Measurements from ENCODE around the gene SCNM1.
A peak's percentile ranks its signal among the peaks of the same experiment; 100 is the strongest.

The SCNM1 gene, protein sequence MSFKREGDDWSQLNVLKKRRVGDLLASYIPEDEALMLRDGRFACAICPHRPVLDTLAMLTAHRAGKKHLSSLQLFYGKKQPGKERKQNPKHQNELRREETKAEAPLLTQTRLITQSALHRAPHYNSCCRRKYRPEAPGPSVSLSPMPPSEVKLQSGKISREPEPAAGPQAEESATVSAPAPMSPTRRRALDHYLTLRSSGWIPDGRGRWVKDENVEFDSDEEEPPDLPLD

GRCh38 chr1:151165738-151166504, at the start of gene SCNM1, which contains the start of gene LYSMD1:
Gene SCNM1 (plus strand): TSS chr1:151166144. CDS start chr1:151166153, 9 bp downstream.
Gene LYSMD1 (minus strand): TSS chr1:151165902. CDS start chr1:151165258, 644 bp downstream.
- peak; percentile 97 to 98 for DNase-seq

GRCh38 chr1:151124763-151125403, 41.1 kb upstream of the SCNM1 start:
- no peak for DNase-seq

DNA sequence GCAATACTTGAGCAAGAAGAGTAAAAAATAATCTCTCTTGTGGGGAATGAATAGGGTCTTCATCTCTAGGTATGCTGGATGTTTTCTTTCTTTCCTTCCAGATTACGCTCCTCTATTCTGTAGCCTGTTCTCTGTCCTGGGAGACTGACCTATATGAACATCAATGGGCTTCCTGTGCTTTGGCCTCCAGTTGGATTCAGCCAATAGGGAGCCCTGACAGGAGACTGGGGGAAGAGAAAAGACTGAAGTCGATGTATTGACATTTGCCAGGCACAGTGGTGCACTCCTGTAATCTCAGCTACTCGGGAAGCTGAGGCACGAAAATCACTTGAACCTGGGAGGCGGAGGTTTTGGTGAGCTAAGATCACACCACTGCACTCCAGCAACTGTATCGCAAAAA, 37.1 kb upstream of the SCNM1 start:
- no peak for DNase-seq

GRCh38 chr1:151130987-151131586, 34.9 kb upstream of the SCNM1 start:
- DNase-seq, result peak; percentile 48 to 64

- DNase-seq, result no peak
Measured at GRCh38 chr1:151131701-151132334, 34.1 kb upstream of the SCNM1 start.

DNA sequence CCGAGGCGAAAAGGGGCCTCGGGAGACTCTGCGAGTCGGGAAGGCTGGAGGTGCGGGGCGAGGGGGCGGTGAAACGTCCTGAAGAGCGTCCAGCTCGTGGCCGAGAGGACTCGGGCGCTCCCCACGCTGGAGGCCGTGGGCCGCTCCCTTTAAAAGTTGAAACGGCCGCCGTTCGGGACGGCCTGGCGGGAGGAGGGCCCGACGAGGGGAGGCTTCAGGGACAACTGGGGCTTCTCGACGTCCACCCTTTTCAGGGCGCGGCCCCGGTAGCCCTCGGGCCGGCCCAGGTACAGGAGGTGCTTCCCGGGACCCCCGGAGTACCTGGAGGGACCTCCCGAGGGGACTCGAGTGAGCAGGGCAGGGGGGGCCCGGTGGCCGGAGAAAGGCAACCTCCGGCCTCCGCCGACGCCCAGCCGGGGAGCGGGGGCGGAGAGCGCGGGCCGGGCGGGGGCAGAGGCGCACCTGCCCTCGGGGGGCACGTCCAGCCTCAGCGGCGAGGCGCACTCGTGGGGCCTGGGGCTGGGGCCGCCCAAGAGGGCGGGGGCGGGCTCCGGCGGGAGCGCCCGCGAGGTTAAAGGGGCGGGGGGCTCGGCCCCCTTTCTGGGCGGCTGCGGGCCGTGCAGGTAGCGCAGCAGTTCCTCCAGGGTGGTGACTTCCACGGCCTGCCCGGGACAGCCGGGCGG, 33.5 kb upstream of the SCNM1 start:
- no peak for DNase-seq

DNA sequence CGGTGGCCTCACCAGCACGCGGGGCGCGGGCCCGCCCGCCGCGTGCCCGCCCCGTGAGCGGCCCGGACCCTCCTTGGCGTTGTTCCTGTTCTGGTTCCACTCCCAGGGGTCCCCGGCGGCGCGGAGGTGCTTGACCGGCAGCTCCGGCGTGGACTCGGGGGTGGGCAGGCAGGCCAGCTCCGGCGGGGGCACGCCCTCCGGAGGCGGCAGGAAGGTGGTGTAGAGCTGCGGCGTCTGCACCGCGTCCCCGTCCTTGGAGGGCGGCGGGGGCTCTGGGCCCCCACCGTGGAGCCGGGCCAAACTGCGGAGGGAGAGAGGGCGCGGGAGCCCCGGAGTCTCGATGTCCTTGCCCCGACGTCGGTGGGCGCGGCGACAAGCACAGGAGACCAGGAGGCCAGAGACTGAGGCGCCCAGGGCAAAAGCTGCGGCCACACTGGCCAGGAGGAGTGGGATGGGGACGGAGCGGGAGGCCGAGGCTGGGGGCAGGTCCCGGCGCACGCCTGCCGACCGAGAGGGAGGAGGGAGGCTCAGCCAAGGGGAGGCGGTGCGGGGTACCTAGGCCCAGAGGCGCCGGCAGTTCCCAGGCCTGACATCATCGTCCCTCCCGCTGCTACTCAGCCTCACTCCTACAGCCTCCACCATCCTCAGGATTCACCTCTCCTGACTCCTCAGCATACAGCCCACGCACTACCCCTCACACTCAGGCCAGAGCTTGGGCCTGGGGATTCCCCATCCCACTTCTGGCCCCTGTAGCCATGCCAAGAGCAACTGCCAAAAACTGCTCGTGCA, 32.7 kb upstream of the SCNM1 start:
- DNase-seq, result no peak

DNA sequence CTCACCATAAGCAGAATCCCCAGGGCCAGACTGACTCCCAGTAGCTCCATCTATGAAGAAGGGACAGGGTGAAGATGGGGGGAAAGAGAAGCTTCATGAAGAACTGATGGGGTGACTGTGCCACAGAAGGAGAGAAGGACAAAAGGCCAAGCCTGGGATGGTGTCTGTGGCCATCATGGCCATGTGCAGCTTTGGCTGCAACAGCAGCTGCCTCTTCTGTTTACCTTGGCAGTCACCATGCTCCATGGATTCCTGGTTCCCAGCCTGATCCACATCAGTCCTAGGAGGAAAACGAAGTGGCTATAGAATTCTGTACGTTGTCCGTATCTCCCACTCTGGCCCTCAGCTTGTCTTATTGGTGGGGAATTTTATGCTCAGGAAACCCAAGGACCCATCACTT, 31.5 kb upstream of the SCNM1 start:
- DNase-seq, result no peak

GRCh38 chr1:151134991-151135390, 31.0 kb upstream of the SCNM1 start:
- no peak for DNase-seq

- DNase-seq, result no peak
Measured at GRCh38 chr1:151135433-151136385, 30.2 kb upstream of the SCNM1 start.

DNA sequence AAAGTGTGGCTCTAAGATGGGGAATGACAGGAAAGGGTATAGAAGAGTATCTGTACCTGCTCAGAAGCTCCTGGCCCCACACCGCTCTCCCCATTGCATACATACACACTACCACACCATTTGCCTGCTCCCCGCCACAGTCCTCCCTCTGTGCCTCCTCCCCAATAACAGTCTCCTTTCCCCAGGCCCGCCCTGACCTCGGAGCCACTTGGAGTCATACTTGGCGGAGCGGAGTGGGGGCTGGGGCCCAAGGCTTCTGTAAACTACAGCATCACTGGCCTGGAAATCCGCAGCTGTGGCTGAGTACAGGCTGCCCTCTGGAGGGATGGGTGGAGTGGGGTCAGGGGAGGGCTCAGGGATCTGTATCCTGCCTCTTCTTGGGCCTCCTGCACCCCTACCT, 28.2 kb upstream of the SCNM1 start:
- DNase-seq, result no peak

DNA sequence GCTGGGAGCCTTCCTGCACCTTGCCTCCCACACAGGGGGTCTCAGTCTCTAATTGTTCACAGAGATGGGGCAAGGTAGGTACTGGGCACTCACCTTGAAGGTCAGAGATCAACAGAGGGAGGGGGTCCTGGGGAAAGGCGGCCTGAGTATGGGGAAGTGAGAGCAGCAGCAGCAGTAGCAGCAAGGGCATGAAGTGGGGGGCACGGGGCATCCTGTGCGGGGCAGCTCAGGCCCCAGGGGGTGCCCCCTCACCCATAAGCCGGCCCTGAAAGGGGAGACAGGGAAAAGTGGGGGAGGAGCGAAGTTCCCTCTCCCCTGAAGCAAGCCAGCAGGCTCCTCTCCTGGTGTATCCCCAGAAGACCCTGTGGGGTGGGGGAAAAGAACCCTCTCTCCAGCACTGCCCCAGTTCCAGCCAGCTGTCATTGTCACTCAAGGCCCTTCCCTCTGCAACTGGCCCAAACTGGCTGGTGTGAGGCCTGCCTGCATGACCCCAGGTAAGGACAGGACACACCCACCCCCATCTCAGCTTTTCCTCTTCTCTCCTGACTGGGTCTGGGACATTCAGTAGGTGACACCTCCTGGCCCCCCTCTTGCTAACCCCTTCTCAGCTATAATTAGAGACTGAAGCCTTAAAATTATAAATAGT, 23.4 kb upstream of the SCNM1 start:
- DNase-seq, result no peak

DNA sequence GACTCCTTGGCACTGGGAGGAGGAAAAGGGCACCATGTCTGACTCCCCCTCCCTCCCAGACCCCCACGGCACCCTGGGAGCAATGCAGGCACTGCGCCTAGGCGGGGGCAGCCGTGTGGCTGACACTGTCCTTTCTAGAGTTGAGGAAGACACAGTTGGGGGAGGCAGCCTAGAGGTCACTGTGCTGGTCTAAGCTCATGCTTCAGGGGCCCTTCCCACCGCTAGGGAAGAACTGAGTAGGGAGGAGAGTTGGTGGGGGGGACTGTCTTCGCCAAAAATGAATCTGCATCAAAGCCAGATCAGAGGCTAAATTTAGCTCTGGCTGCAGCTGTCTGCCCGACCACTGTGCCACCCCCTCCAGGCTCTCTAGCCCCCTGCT, 22.9 kb upstream of the SCNM1 start:
- DNase-seq, result no peak

GRCh38 chr1:151143986-151144385, 22.0 kb upstream of the SCNM1 start:
- no peak for DNase-seq

DNA sequence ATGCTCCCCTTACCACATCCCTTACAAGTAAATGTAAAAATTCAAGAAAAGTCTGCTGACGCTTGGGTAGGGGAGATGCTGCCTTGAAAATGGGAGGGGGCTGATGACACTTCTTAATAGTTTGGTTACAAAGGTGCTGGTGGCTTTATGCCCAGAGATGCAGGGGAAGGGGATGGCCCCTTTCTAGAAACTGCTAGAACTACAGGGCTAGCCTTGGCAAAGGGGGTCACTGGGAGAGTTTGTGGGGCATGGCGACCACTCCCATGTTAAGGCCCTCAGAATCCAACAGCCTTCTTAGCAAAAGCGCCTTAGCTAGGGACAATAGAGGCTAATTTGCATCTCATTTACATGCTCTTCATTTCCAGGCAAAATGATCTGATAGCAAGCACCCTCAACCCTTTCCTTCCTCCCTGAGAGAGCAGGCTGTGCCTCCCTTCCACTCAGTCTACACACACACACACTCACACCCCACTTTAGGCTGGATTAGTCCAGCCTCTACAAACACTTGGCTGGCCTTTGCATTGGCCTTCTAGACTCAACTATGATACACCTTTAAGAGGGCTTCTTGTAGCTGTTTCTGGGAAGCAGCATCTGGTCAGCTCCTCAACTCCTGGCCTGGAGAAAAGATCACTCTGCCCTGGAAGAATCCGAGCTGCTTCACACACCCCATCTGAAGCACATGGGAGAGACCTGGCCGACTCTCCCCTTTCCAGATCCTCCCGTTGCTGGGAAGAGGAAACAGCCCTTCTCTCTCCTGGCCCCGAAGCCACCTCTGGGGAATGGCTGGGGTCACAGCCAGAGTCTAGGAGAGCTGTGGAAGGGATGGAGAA, 21.3 kb upstream of the SCNM1 start:
- no peak for DNase-seq

- DNase-seq, result no peak
Measured at GRCh38 chr1:151145304-151146071, 20.5 kb upstream of the SCNM1 start.

- DNase-seq, result no peak
Measured at GRCh38 chr1:151146072-151146411, 19.9 kb upstream of the SCNM1 start.
